Activated CD4-positive, CD25-positive, alpha-beta regulatory T cell treated with anti-CD3 and anti-CD28 coated beads, Interleukin-2, amount 50 U/mL, for 16 hours (primary cell): ENCODE results near the gene B4GALNT1.
"Not testable (repeated sequence)": the region's sequence is repeated elsewhere in the genome, so short reads cannot be mapped to it uniquely, and the experiment has no call there.

Experiments used
- DNase-seq: peaks from one replicate; pipeline ENCODE4 v3.0.0-alpha.2; 2020; ENCODE audit warnings: low read depth, low spot score

B4GALNT1 gene

GRCh38 chr12:57632958-57633840, at the start of gene B4GALNT1:
Gene B4GALNT1 (minus strand): TSS chr12:57633201. CDS start chr12:57632132, 1,069 bp downstream.
- DNase-seq, result no peak

DNA sequence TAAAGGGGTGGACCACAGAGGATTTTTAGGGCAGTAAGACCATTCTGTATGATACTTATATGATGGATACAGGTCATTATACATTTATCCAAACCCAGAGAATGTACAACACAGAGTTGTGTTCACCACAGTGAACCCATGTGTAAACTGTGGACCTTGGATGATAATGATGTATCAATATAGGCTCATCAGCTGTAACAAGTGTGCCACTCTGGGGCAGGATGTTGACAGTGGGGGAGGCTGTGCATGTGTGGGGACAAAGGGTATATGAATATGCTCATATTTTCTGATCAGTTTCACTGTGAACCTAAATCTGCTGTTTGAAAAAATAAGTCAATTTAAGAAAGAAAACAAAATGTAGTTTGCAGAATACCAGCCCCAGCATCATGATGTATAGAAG, 46.7 kb upstream of the B4GALNT1 start:
- no peak for DNase-seq

- not testable (repeated sequence) for DNase-seq
Measured at GRCh38 chr12:57677947-57678346, 44.9 kb upstream of the B4GALNT1 start.

- no peak for DNase-seq
Measured at GRCh38 chr12:57674691-57675090, 41.7 kb upstream of the B4GALNT1 start.

DNA sequence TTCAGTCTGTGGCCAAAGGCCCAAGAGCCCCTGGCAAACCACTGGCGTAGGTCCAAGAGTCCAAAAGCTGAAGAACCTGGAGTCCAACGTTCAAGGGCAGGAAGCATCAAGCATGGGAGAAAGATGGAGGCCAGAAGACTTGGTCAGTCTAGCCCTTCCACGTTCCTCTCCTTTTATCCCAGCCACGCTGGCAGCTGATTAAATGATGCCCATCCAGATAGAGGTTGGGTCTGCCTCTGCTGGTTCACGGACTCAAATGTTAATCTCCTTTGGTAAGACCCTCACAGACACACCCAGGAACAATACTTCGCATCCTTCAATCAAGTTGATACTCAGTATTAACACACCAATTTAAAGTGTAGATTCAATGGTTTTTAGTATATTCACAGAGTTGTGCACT, 39.8 kb upstream of the B4GALNT1 start:
- no peak for DNase-seq

- DNase-seq, result not testable (repeated sequence)
Measured at GRCh38 chr12:57671811-57672210, 38.8 kb upstream of the B4GALNT1 start.

DNA sequence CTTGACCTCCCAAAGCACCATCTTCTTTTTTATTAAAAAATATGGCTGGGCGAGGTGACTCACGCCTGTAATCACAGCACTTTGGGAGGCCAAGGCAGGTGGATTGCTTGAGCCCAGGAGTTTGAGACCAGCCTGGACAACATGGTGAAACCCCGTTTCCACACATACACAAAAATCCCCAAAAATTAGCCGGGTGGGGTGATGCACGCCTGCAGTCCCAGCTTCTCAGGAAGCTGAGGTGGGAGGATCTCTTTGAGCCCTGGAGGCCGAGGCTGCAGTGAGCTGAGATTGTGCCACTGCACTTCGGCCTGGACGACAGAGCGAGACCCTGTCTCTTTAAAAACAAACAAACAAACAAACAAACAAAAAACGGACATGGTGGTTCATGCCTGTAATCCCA, 36.7 kb upstream of the B4GALNT1 start:
- not testable (repeated sequence) for DNase-seq

- no peak for DNase-seq
Measured at GRCh38 chr12:57666897-57667296, 33.9 kb upstream of the B4GALNT1 start.

- not testable (repeated sequence) for DNase-seq
Measured at GRCh38 chr12:57665066-57665820, 32.2 kb upstream of the B4GALNT1 start.

GRCh38 chr12:57661376-57661775, 28.4 kb upstream of the B4GALNT1 start:
- no peak for DNase-seq

DNA sequence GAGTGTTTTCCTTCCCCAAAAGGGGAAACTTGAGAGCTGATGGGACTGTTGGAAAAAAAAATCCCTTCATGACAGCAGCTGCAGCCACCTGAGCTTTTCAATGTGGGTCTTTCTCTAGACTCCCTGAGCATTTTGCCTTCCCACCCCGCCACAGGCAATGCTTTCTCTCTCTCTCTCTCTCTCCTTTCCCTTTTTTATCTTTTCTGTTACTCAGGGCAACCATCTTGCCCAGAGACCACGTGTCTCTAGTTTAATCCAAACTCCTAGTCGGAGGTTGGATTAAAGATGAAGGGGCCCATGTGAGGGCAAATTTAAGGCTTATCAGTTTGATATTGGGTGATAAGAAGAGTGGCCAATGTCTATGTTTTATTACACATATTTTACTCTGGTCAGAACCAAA, 25.9 kb upstream of the B4GALNT1 start:
- DNase-seq, result no peak

DNA sequence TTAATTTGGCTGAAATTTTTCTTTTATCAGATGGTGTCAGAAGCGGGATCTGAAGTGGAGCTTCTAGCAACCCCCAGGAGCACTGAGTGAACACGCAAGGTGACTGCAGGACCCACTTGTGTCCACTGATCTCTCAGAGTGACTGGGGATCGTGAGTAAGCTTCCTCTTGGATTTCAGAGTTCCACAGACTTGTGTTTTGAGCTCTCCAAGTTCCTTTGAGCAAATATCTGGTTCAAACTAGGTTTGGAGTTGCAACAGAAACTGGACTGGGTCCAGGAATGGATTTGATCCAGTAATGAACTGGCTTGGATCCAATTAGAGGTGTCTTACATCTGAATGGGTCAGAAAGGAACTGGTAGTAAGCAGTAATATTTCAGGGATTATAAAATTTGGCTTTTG, 24.7 kb upstream of the B4GALNT1 start:
- no peak for DNase-seq

GRCh38 chr12:57656408-57656807, 23.4 kb upstream of the B4GALNT1 start:
- not testable (repeated sequence) for DNase-seq

- no peak for DNase-seq
Measured at GRCh38 chr12:57655541-57656240, 22.7 kb upstream of the B4GALNT1 start.

GRCh38 chr12:57654042-57654441, 21.0 kb upstream of the B4GALNT1 start:
- DNase-seq, result no peak

GRCh38 chr12:57646659-57647049, 13.7 kb upstream of the B4GALNT1 start:
- DNase-seq, result not testable (repeated sequence)

- not testable (repeated sequence) for DNase-seq
Measured at GRCh38 chr12:57645990-57646658, 13.1 kb upstream of the B4GALNT1 start.

- DNase-seq, result no peak
Measured at GRCh38 chr12:57641699-57642442, 8.9 kb upstream of the B4GALNT1 start.

- DNase-seq, result no peak
Measured at GRCh38 chr12:57640175-57641042, 7.4 kb upstream of the B4GALNT1 start.

GRCh38 chr12:57638096-57638495, 5.1 kb upstream of the B4GALNT1 start:
- DNase-seq, result no peak
